PC-9 (cell line): ENCODE results near the gene COQ9. TPM values are rescaled to one million over a fixed set of nuclear protein-coding genes. Genes with fewer than 3 reads are reported as not detected.

Source experiments
- BruUV-seq: library from RNA; stranded (reverse); fragments of 400-500 nt; replicated peaks from 2 replicates; lab custom pipeline; 2021; lab: Mats Ljungman, UMichigan
- CTCF ChIA-PET: fragments of 300-600 bp; sonication (Branson Sonifier 250); formaldehyde crosslinking; loops from one replicate; lab custom pipeline; 2022; ENCODE audit warnings: antibody characterized with exemption; lab: Charles Lee
- POLR2A ChIA-PET: fragments of 300-600 bp; sonication (Branson Sonifier 250); formaldehyde crosslinking; loops from one replicate; lab custom pipeline; 2022; ENCODE audit warnings: antibody characterized with exemption; ENCODE audit not compliant: unreplicated experiment; lab: Charles Lee
- DNase-seq, 2 experiments: peaks; one replicate each; pipeline versions ENCODE4 v3.0.0 to v3.0.0-alpha.2; 2015 to 2022; ENCODE audit warnings: mixed read lengths in 1 of 2
- H2AFZ ChIP-seq: fragments of 200-600 bp; sonication (generic); 2 replicates; pipeline ENCODE4 v1.8.1; 2017; ENCODE audit warnings: antibody characterized with exemption
- H3F3A ChIP-seq: fragments of 200-600 bp; sonication (generic); 2 replicates; pipeline ENCODE4 v1.8.1; 2017; ENCODE audit warnings: antibody characterized with exemption, mild to moderate bottlenecking, low read depth; ENCODE audit not compliant: insufficient read depth
- H3K27ac ChIP-seq: fragments of 200-600 bp; sonication (generic); 2 replicates; pipeline ENCODE4 v1.6.1; 2016; ENCODE audit warnings: mixed run types
- H3K27me3 ChIP-seq: fragments of 200-600 bp; sonication (generic); 2 replicates; pipeline ENCODE4 v1.6.1; 2016; ENCODE audit warnings: low read depth, mixed run types; ENCODE audit not compliant: insufficient read depth
- H3K36me3 ChIP-seq: fragments of 200-600 bp; sonication (generic); 2 replicates; pipeline ENCODE4 v1.6.1; 2016; ENCODE audit warnings: low read depth, mixed run types
- H3K4me1 ChIP-seq: fragments of 200-600 bp; sonication (generic); replicated peaks from 2 replicates; pipeline ENCODE4 v1.6.1; 2016; ENCODE audit warnings: mixed run types; ENCODE audit not compliant: insufficient read depth
- H3K4me2 ChIP-seq: fragments of 200-600 bp; sonication (generic); 2 replicates; pipeline ENCODE4 v1.6.1; 2017; ENCODE audit warnings: mixed run types
- H3K4me3 ChIP-seq: fragments of 200-600 bp; sonication (generic); 2 replicates; pipeline ENCODE4 v1.6.1; 2016; ENCODE audit warnings: mixed run types
- H3K79me2 ChIP-seq: fragments of 200-600 bp; sonication (generic); 2 replicates; pipeline ENCODE4 v1.6.1; 2017; ENCODE audit warnings: low read depth, mixed run types
- H3K9me2 ChIP-seq: fragments of 200-600 bp; sonication (generic); 2 replicates; pipeline ENCODE4 v1.8.1; 2017; ENCODE audit warnings: mild to moderate bottlenecking; ENCODE audit not compliant: insufficient read depth
- H3K9me3 ChIP-seq: fragments of 200-600 bp; sonication (generic); 2 replicates; pipeline ENCODE4 v1.8.1; 2016; ENCODE audit warnings: low read depth; ENCODE audit not compliant: insufficient read depth
- H4K20me1 ChIP-seq: fragments of 200-600 bp; sonication (generic); 2 replicates; pipeline ENCODE4 v1.8.1; 2017; ENCODE audit not compliant: insufficient read depth
- EZH2 ChIP-seq: fragments of 200-600 bp; sonication (generic); IDR thresholded peaks from 2 replicates; pipeline ENCODE4 v1.8.0; 2017; ENCODE audit warnings: antibody characterized with exemption, low read depth
- intact Hi-C: fragments of 100-400 bp; cut with micrococcal nuclease; formaldehyde crosslinking; loops from one replicate; pipeline ENCODE4 v1.10.0; 2022; ENCODE audit not compliant: unreplicated experiment
- total RNA-seq: library from RNA; stranded (reverse); gene quantifications from 2 replicates; pipeline ENCODE4 v1.2.3, GENCODE V29; 2021
- TF ChIP-seq, protein P1 (sequence below): fragments of 200-600 bp; sonication (generic); conservative IDR thresholded peaks from 2 replicates; pipeline ENCODE4 v1.6.1; 2017; ENCODE audit warnings: mixed run types, antibody characterized with exemption, mild to moderate bottlenecking, moderate library complexity

Gene COQ9
- total RNA-seq, 1 experiment from 2014 or later: 58.3 TPM

- intact Hi-C loops: no loop called here
- Histone ChIP-seq H3K4me1 (no peaks in the 10 kb centered on the region), H3K4me3 (no peak overlapping the region), H3K9me3 (no peaks in the 10 kb centered on the region), H3F3A (no peaks in the 10 kb centered on the region), H3K36me3 (no peaks in the 10 kb centered on the region), H3K9me2 (no peaks in the 10 kb centered on the region), H2AFZ (no peak overlapping the region), H3K27ac (no peak overlapping the region), H3K4me2 (no peak overlapping the region), H4K20me1 (no peaks in the 10 kb centered on the region), H3K27me3 (peaks cover 8% of the 10 kb centered on the region; the same call in 1 of the 2 replicates), H3K79me2 (no peaks in the 10 kb centered on the region)
- ChIA-PET POLR2A (no interaction called here), CTCF (no interaction called here)
- DNase-seq: no peak
- no peak for TF ChIP-seq EZH2
- BruUV-seq: no TSS peak
Measured at GRCh38 chr16:57501492-57501891, 54.2 kb downstream of the COQ9 start.

GRCh38 chr16:57502048-57502775 lies 54.9 kb downstream of the COQ9 start:
- no peaks in the 10 kb centered on the region for H3K9me2 ChIP-seq
- BruUV-seq: no TSS peak
- ChIA-PET CTCF (no interaction called here), POLR2A (no interaction called here)
- no peaks in the 10 kb centered on the region for H4K20me1 ChIP-seq
- no peaks in the 10 kb centered on the region for H3K79me2 ChIP-seq
- no peaks in the 10 kb centered on the region for H3K4me1 ChIP-seq
- no peak overlapping the region for H3K4me3 ChIP-seq
- H3F3A ChIP-seq: no peaks in the 10 kb centered on the region
- no peak overlapping the region for H2AFZ ChIP-seq
- no peaks in the 10 kb centered on the region for H3K36me3 ChIP-seq
- no peak overlapping the region for H3K4me2 ChIP-seq
- peaks cover 8% of the 10 kb centered on the region; the same call in 1 of the 2 replicates for H3K27me3 ChIP-seq
- intact Hi-C loops: no loop called here
- TF ChIP-seq, protein P1, sequence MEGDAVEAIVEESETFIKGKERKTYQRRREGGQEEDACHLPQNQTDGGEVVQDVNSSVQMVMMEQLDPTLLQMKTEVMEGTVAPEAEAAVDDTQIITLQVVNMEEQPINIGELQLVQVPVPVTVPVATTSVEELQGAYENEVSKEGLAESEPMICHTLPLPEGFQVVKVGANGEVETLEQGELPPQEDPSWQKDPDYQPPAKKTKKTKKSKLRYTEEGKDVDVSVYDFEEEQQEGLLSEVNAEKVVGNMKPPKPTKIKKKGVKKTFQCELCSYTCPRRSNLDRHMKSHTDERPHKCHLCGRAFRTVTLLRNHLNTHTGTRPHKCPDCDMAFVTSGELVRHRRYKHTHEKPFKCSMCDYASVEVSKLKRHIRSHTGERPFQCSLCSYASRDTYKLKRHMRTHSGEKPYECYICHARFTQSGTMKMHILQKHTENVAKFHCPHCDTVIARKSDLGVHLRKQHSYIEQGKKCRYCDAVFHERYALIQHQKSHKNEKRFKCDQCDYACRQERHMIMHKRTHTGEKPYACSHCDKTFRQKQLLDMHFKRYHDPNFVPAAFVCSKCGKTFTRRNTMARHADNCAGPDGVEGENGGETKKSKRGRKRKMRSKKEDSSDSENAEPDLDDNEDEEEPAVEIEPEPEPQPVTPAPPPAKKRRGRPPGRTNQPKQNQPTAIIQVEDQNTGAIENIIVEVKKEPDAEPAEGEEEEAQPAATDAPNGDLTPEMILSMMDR: no peak
- no peak for TF ChIP-seq EZH2
- no peaks in the 10 kb centered on the region for H3K9me3 ChIP-seq
- H3K27ac ChIP-seq: no peak overlapping the region
- no peak for DNase-seq

DNA sequence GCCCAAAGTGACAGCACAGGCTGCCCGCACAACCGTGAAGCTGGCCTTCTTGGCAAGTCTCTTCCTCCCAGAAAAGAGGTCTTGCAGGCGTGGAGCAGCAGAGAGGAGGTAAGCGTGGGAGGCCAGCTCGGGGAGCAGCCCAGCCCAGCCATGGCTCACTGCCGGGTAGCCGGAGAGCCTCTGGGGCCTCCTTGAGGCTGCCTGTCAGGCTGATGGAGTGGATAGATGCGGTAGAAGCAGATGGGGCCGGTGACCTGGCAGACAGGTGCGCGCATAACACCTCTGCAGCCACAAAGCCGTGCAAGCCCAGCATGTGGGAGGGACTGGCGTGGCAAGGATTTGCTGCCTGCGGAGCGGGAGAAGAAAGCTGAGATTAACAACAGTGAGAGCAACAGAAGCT lies 56.1 kb downstream of the COQ9 start:
- TF ChIP-seq, protein P1: no peak
- no peak for TF ChIP-seq EZH2
- POLR2A ChIA-PET: no interaction called here
- Histone ChIP-seq H3K4me2 (no peak overlapping the region), H3K4me3 (no peak overlapping the region), H3K4me1 (no peaks in the 10 kb centered on the region), H3K27me3 (peaks cover 8% of the 10 kb centered on the region; the same call in 1 of the 2 replicates), H2AFZ (no peak overlapping the region), H3K79me2 (no peaks in the 10 kb centered on the region), H3F3A (no peaks in the 10 kb centered on the region), H4K20me1 (no peaks in the 10 kb centered on the region), H3K36me3 (no peaks in the 10 kb centered on the region), H3K9me2 (no peaks in the 10 kb centered on the region), H3K27ac (no peak overlapping the region), H3K9me3 (no peaks in the 10 kb centered on the region)
- intact Hi-C loops: no loop called here
- no TSS peak for BruUV-seq
- no peak for DNase-seq
- CTCF ChIA-PET: no interaction called here
